Activated CD4-positive, alpha-beta T cell treated with anti-CD3 and anti-CD28 coated beads for 36 hours (primary cell): ENCODE data around the gene DLST. TPM values are rescaled to one million over a fixed set of nuclear protein-coding genes. Genes with fewer than 3 reads are reported as not detected.

Source experiments
- ATAC-seq: fragments of 200-7000 bp; cut with Tn5 transposase; one replicate; pipeline ENCODE4 v1.10.0; 2021; ENCODE audit warnings: mild to moderate bottlenecking, moderate library complexity
- CTCF ChIA-PET: fragments of 350-600 bp; sonication (Branson Sonifier 250); formaldehyde crosslinking; loops from one replicate; lab custom pipeline; 2021; ENCODE audit warnings: antibody characterized with exemption; lab: Charles Lee
- POLR2A ChIA-PET: fragments of 350-600 bp; sonication (Branson Sonifier 250); formaldehyde crosslinking; loops from one replicate; lab custom pipeline; 2021; ENCODE audit warnings: antibody characterized with exemption, inconsistent platforms; lab: Charles Lee
- DNase-seq: peaks from one replicate; pipeline ENCODE4 v3.0.0-alpha.2; 2020
- H3K27ac Mint-ChIP-seq: one replicate; pipeline ENCODE4 v1.8.0; 2021; ENCODE audit warnings: mixed read lengths
- H3K27me3 Mint-ChIP-seq: one replicate; pipeline ENCODE4 v1.8.0; 2021; ENCODE audit warnings: mixed read lengths
- H3K36me3 Mint-ChIP-seq: one replicate; pipeline ENCODE4 v1.8.0; 2021; ENCODE audit warnings: low read depth, mixed read lengths
- H3K4me1 Mint-ChIP-seq: one replicate; pipeline ENCODE4 v1.8.0; 2021; ENCODE audit warnings: mixed read lengths
- H3K4me3 Mint-ChIP-seq: one replicate; pipeline ENCODE4 v1.8.0; 2021; ENCODE audit warnings: mild to moderate bottlenecking, moderate library complexity, mixed read lengths
- H3K9me3 Mint-ChIP-seq: one replicate; pipeline ENCODE4 v1.8.0; 2021; ENCODE audit warnings: low read depth, mixed read lengths
- intact Hi-C, 2 experiments: fragments of 100-400 bp; cut with DNase I in 1 of 2; cut with micrococcal nuclease in 1 of 2; formaldehyde crosslinking; loops; one replicate each; pipeline versions ENCODE4 v1.14.2 to v1.15.1; 2022 to 2024; cut with DNase I, micrococcal nuclease
- total RNA-seq, 2 experiments: library from RNA; stranded (reverse); gene quantifications; one replicate each; pipeline ENCODE4 v1.2.3, GENCODE V29; 2021

Gene DLST
- total RNA-seq, 2 experiments from 2014 or later = 103 to 120 TPM

- ChIA-PET POLR2A (interaction anchor here (0.5 to 0.8 kb wide), 2 partner anchors 8 to 87 kb away, joined by 3 to 4 read pairs; partner anchors contain the start of gene PGF), CTCF (interaction anchor here (0.6 to 5.2 kb wide), 14 partner anchors 10 to 1219 kb away, joined by 3 to 39 read pairs (median 3); partner anchors contain the start of gene ACYP1)
- Mint-ChIP-seq H3K4me1 (peaks cover 12% of the 10 kb centered on the region), H3K36me3 (no peaks in the 10 kb centered on the region), H3K4me3 (no peak overlapping the region), H3K27me3 (no peaks in the 10 kb centered on the region), H3K27ac (no peak overlapping the region), H3K9me3 (no peaks in the 10 kb centered on the region)
- DNase-seq = no peak
- no peak for ATAC-seq
- intact Hi-C loops = loop anchor here (2.0 to 10.0 kb wide), 4 partner anchors 55 to 347 kb away; partner anchors contain the start of gene EIF2B2 (in 2 of the 2)
Measured at GRCh38 chr14:74947353-74948227, 65.9 kb downstream of the DLST start.

GRCh38 chr14:74948228-74949175 lies 66.8 kb downstream of the DLST start:
- H3K36me3 Mint-ChIP-seq = no peaks in the 10 kb centered on the region
- H3K27ac Mint-ChIP-seq = no peak overlapping the region
- no peaks in the 10 kb centered on the region for H3K9me3 Mint-ChIP-seq
- ATAC-seq = no peak
- peaks cover 1% of the 10 kb centered on the region for H3K27me3 Mint-ChIP-seq
- POLR2A ChIA-PET = no interaction called here
- peaks cover 6% of the 10 kb centered on the region for H3K4me1 Mint-ChIP-seq
- intact Hi-C loops = loop anchor here in 1 of 2 experiments (5.0 to 10.0 kb wide), 2 partner anchors 54 to 346 kb away; partner anchors contain the start of gene EIF2B2
- CTCF ChIA-PET = interaction anchor here (0.6 to 5.2 kb wide), 13 partner anchors 9 to 257 kb away, joined by 3 to 39 read pairs (median 3); partner anchors contain the start of gene ACYP1
- H3K4me3 Mint-ChIP-seq = no peak overlapping the region
- no peak for DNase-seq

- CTCF ChIA-PET = interaction anchor here (0.6 to 1.5 kb wide), 5 partner anchors 20 to 256 kb away, joined by 3 to 5 read pairs (median 3); no protein-coding TSS in a partner anchor
- H3K36me3 Mint-ChIP-seq = no peaks in the 10 kb centered on the region
- ATAC-seq (no peak), DNase-seq (no peak)
- H3K27me3 Mint-ChIP-seq = peaks cover 2% of the 10 kb centered on the region
- H3K27ac Mint-ChIP-seq = no peak overlapping the region
- POLR2A ChIA-PET = no interaction called here
- no peak overlapping the region for H3K4me3 Mint-ChIP-seq
- peaks cover 6% of the 10 kb centered on the region for H3K4me1 Mint-ChIP-seq
- no peaks in the 10 kb centered on the region for H3K9me3 Mint-ChIP-seq
- intact Hi-C loops = loop anchor here in 1 of 2 experiments (5.0 to 10.0 kb wide), 2 partner anchors 53 to 346 kb away; partner anchors contain the start of gene EIF2B2
Measured at GRCh38 chr14:74949191-74949601, 67.5 kb downstream of the DLST start.

- ChIA-PET POLR2A (no interaction called here), CTCF (interaction anchor here (1.0 to 1.5 kb wide), 4 partner anchors 20 to 154 kb away, joined by 3 to 4 read pairs (median 3); no protein-coding TSS in a partner anchor)
- no peak overlapping the region for H3K4me3 Mint-ChIP-seq
- H3K9me3 Mint-ChIP-seq = no peaks in the 10 kb centered on the region
- H3K27me3 Mint-ChIP-seq = peaks cover 2% of the 10 kb centered on the region
- ATAC-seq (no peak), DNase-seq (no peak)
- H3K27ac Mint-ChIP-seq = no peak overlapping the region
- H3K4me1 Mint-ChIP-seq = peaks cover 6% of the 10 kb centered on the region
- no peaks in the 10 kb centered on the region for H3K36me3 Mint-ChIP-seq
- intact Hi-C loops = loop anchor here in 1 of 2 experiments (5.0 to 10.0 kb wide), 2 partner anchors 52 to 345 kb away; partner anchors contain the start of gene EIF2B2
Measured at GRCh38 chr14:74949859-74950573, 68.3 kb downstream of the DLST start.

- Mint-ChIP-seq H3K36me3 (no peaks in the 10 kb centered on the region), H3K4me1 (peaks cover 6% of the 10 kb centered on the region), H3K27me3 (peaks cover 2% of the 10 kb centered on the region), H3K27ac (no peak overlapping the region), H3K9me3 (no peaks in the 10 kb centered on the region), H3K4me3 (no peak overlapping the region)
- intact Hi-C loops = no loop called here
- POLR2A ChIA-PET = no interaction called here
- no peak for ATAC-seq
- CTCF ChIA-PET = interaction anchor here (0.5 to 0.9 kb wide), 2 partner anchors 90 to 149 kb away, joined by 3 read pairs; no protein-coding TSS in a partner anchor
- no peak for DNase-seq
Measured at GRCh38 chr14:74950795-74951442, 69.2 kb downstream of the DLST start.

GRCh38 chr14:74951443-74952179 lies 69.9 kb downstream of the DLST start:
- Mint-ChIP-seq H3K4me3 (no peak overlapping the region), H3K27me3 (peaks cover 5% of the 10 kb centered on the region), H3K9me3 (no peaks in the 10 kb centered on the region), H3K4me1 (peaks cover 1% of the 10 kb centered on the region), H3K36me3 (no peaks in the 10 kb centered on the region), H3K27ac (no peak overlapping the region)
- intact Hi-C loops = no loop called here
- POLR2A ChIA-PET = interaction anchor here (0.7 kb wide), 1 partner anchor 68 kb away, joined by 3 read pairs; no protein-coding TSS in a partner anchor
- CTCF ChIA-PET = interaction anchor here (0.5 to 1.9 kb wide), 3 partner anchors 13 to 149 kb away, joined by 3 to 6 read pairs (median 3); no protein-coding TSS in a partner anchor
- DNase-seq (no peak), ATAC-seq (no peak)

- Mint-ChIP-seq H3K36me3 (no peaks in the 10 kb centered on the region), H3K27me3 (peaks cover 6% of the 10 kb centered on the region), H3K4me3 (no peak overlapping the region), H3K4me1 (no peaks in the 10 kb centered on the region), H3K9me3 (no peaks in the 10 kb centered on the region), H3K27ac (no peak overlapping the region)
- ChIA-PET CTCF (interaction anchor here (1.2 to 1.9 kb wide), 2 partner anchors 12 to 91 kb away, joined by 3 to 6 read pairs; no protein-coding TSS in a partner anchor), POLR2A (interaction anchor here (0.7 kb wide), 1 partner anchor 68 kb away, joined by 3 read pairs; no protein-coding TSS in a partner anchor)
- DNase-seq (no peak), ATAC-seq (no peak)
- intact Hi-C loops = no loop called here
Measured at GRCh38 chr14:74952180-74952665, 70.5 kb downstream of the DLST start.

- CTCF ChIA-PET = interaction anchor here (0.6 to 2.2 kb wide), 5 partner anchors 8 to 92 kb away, joined by 3 to 16 read pairs (median 4); no protein-coding TSS in a partner anchor
- intact Hi-C loops = no loop called here
- Mint-ChIP-seq H3K27ac (no peak overlapping the region), H3K27me3 (peaks cover 6% of the 10 kb centered on the region), H3K4me1 (no peaks in the 10 kb centered on the region), H3K4me3 (no peak overlapping the region), H3K9me3 (no peaks in the 10 kb centered on the region), H3K36me3 (no peaks in the 10 kb centered on the region)
- ATAC-seq = no peak
- DNase-seq = no peak
- POLR2A ChIA-PET = no interaction called here
Measured at GRCh38 chr14:74952697-74953484, 71.2 kb downstream of the DLST start.
